GDM1 (cell line): Measurements from ENCODE around the gene PRSS21.

Experiments used
- DNase-seq: peaks from one replicate; lab custom pipeline; 2025; lab: John Stamatoyannopoulos, UW

PRSS21 gene

GRCh38 chr16:2806286-2806685 is 10.8 kb upstream of the PRSS21 start:
- no peak for DNase-seq

DNA sequence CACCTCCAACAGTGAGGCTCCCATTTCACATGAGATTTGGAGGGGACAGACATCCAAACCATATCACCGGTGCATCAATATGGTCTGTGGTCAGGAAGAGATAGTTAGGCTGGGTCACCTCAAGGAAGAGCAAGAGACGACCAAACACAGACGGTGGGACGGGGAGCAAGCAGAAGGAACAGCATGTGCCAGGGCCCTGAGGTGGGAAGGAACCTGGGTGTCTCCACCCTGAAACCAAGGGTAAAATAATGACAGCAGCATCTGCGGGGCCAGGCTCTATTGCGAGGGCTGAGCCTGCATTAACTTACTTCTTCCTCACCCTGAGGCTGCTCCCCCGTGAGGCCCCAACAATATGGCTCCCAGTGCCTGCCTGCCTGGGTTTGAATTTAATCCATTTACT is 8.9 kb upstream of the PRSS21 start:
- DNase-seq, result no peak

GRCh38 chr16:2809149-2809760 is 7.8 kb upstream of the PRSS21 start:
- DNase-seq, result no peak

GRCh38 chr16:2810651-2811050 is 6.4 kb upstream of the PRSS21 start:
- no peak for DNase-seq

DNA sequence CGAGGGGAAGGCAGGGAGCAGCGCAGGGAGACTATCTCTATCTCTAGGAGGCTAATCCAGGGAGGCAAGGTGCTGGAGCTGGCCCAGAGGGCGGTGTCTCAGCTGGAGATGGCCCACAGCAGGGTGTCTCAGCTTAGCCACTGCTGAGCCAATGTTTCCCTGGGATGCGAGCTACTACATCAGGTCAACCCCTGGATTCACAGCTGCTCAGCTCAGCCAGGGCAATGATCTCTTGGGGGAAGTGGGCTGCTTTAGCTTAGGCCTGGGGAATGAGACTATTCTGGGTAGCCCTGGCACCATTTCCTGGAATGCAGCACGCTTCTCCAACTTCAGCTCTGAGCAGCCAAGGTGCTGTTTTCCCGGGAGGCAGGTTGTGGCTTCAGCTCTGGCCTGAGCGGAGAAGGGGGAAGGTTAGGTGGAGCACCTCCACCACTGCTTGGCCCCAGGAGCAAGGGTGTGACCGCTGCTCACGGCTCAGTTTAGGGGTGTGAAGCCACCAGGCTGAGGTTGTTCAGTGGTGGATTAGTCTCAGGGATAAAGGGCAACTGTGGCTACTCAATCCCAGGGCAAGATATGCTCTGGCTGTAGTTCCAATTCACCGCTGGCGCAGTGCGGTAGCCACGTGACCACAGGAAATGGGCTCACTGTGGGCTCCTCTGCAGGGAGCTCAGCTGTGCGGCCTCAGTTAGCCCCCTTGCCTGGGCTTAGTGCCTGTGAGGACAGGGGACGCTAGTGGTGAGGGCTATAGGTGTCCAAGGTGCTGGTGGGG is 5.2 kb upstream of the PRSS21 start:
- DNase-seq, result no peak

DNA sequence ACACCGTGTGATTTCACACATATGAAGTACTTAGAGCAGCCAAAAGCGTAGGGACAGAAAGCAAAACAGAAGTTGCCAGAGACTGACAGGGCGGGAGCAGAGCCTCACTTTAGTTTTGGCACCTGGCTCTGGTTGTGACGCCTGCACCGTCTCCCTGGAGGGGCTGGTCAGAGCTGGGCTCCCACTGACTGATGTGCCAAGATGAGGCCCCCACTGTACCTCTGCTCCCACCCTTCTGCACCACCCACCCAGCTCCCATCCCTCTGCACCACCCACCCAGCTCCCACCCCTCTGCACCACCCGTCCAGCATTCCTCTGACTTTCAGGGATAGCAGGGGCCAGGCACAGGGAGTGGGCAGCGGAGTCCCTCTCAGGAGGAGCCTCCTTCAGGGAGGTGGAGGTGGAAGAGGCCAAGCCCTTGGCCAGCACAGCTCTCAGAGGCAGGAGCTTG is 3.2 kb upstream of the PRSS21 start:
- DNase-seq, result no peak

DNA sequence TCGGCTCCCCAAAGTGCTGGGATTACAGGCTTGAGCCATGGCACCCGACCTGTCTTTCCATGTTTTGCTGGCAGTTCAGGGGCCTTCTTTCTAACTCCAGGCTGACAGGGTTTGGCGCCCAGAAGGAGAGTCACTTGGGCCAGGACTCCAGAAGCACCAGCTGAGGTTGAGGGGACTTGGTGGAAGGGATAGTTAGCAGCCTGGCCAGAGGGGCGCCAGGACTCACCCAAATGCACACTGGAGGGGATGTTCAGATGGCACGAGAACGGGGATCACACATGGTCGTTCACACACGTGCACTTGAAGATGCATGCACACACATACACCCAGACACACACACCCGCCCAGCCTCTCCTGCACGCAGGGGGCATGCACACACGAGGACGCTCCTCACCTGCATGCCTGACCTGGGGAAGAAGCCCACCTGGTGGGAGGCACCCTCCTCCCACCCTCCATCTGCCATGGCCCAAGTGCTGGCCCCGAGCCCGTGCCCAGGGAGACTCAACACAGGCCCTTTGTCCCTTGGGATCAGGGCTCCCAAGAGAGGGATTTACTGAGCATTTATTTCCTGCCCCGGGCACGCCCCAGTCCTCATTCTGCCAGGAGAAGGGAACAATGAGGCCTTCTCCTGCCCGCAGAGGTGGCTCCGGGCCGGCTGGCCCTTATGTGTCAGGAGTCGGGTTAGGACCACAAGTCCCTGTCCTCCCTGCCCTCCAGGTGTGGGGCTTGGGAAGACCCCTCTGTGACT is 2.3 kb upstream of the PRSS21 start:
- DNase-seq, result no peak

GRCh38 chr16:2815299-2815771 is 1.7 kb upstream of the PRSS21 start:
- DNase-seq, result no peak

DNA sequence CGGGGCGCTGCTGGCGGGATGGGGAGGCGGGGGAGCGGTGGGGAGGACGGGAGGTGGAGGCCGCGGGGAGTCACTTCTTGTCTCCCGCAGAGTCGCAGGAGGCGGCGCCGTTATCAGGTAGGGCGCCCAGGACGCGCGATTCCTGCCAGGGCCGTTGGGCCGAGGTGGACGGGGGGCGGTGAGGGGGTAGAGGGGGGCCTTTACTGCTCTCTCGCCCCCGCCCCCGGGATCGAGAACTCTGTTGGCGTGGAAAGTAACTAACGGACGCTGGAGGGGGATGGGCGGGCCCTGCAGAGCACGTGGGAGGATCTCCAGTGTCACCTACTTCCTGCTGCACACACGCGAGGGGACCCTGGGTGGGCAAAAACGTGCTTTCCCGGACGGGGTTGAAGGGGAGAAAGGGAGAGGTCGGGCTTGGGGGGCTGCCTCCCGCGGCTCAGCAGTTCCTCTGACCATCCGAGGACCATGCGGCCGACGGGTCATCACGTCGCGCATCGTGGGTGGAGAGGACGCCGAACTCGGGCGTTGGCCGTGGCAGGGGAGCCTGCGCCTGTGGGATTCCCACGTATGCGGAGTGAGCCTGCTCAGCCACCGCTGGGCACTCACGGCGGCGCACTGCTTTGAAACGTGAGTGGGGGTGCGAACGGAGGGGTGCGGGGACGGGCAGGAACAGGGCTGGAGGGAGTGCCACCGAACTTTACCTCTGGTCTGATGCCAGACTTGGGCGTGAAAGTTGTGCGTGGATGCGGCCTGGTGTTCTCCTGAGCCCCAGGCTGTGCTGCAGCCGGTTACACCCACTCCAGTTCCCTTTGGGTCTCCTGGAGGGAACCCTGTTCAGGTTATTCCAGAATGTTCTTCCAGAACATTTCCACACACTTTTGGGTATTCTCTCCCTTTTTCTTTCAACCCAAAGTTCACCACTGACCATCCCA is 569 bp downstream of the PRSS21 start:
- DNase-seq, result no peak

- no peak for DNase-seq
Observed at GRCh38 chr16:2818272-2818876, 1.3 kb downstream of the PRSS21 start.

- no peak for DNase-seq
Observed at GRCh38 chr16:2819179-2819938, 2.3 kb downstream of the PRSS21 start.

- DNase-seq, result no peak
Observed at GRCh38 chr16:2819939-2820835, 3.1 kb downstream of the PRSS21 start.

- DNase-seq, result no peak
Observed at GRCh38 chr16:2820836-2821486, 3.9 kb downstream of the PRSS21 start.

- DNase-seq, result no peak
Observed at GRCh38 chr16:2821487-2822157, 4.6 kb downstream of the PRSS21 start.

DNA sequence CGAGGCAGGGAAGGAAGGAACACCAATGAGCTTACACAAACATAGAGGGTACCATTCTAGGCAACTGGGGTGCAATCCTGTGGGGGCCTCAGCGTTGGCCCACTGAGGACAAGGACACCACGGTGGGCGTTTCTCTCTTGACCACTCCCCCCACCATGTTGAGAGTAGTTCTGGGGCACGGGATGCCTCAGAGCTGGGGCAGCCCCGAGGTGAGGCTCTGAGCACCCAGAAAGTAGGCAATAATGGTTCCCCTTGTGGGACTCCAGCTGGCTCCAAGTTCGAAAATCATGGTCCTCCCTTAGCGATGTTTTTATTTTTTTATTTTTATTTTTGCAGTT is 5.1 kb downstream of the PRSS21 start:
- DNase-seq, result no peak

GRCh38 chr16:2822496-2822895 is 5.5 kb downstream of the PRSS21 start:
- no peak for DNase-seq

DNA sequence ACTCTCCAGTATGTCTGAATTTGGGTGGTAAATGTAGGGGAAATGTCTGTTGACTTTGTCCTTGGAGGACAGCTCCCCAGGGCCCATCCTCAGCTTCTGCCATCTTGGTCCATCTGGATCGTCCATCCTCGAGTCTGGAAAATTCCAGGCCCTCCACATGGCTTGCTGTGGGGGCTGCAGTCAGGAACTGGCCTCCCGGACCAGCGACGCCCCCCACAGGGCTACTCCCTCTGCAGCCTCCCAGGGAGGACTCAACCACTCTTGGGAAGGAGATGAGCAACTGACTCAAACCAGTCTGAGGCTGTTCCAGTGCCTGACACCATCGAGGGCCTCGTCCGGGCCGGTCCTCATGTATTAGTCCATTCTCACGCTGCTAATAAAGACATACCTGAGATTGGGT is 7.6 kb downstream of the PRSS21 start:
- no peak for DNase-seq

- no peak for DNase-seq
Observed at GRCh38 chr16:2825049-2825742, 8.2 kb downstream of the PRSS21 start.
